Right atrium auricular region (tissue), 2 donors: ENCODE data around the gene CCNG2. TPM values are rescaled to one million over a fixed set of nuclear protein-coding genes. Genes with fewer than 3 reads are reported as not detected.

Experiments used
- DNase-seq: peaks from one replicate; pipeline ENCODE4 v3.0.0-alpha.2; 2019; ENCODE audit warnings: low spot score
- H3K27ac ChIP-seq, 2 donors: fragments of 200-600 bp; sonication (generic); 1 replicate in 1 of 2; 2 replicates in 1 of 2; pipeline ENCODE4 v1.5.1; 2016 to 2019
- H3K27me3 ChIP-seq, 2 donors: fragments of 200-600 bp; sonication (generic); one replicate each; pipeline versions ENCODE4 v1.5.1 to v1.6.0; 2017 to 2019
- H3K36me3 ChIP-seq: fragments of 200-600 bp; sonication (generic); one replicate; pipeline ENCODE4 v1.5.1; 2016
- H3K4me1 ChIP-seq, 2 donors: fragments of 200-600 bp; sonication (generic); one replicate each; pipeline versions ENCODE4 v1.5.1 to v1.6.0; 2017 to 2019
- H3K4me3 ChIP-seq, 2 donors: fragments of 200-600 bp; sonication (generic); 1 replicate in 1 of 2; 2 replicates in 1 of 2; pipeline ENCODE4 v1.5.1; 2017 to 2019; ENCODE audit warnings: mild to moderate bottlenecking in 1 of 2, moderate library complexity in 1 of 2
- H3K9me3 ChIP-seq, 2 donors: fragments of 200-600 bp; sonication (generic); one replicate each; pipeline ENCODE4 v1.5.1; 2019
- CTCF ChIP-seq, 2 donors: fragments of 200-600 bp; sonication (generic); IDR thresholded peaks; one replicate each; pipeline ENCODE4 v1.5.1; 2019; ENCODE audit warnings: antibody characterized with exemption in 2 of 2
- total RNA-seq, 2 donors: library from RNA; depleted of rRNA; stranded (reverse); fragments of >200 nt; gene quantifications; one replicate each; pipeline ENCODE4 v1.1.0, GENCODE V29; 2016

The CCNG2 gene
- total RNA-seq, 2 donors from 2014 or later = 6.2 to 7.8 TPM

DNA sequence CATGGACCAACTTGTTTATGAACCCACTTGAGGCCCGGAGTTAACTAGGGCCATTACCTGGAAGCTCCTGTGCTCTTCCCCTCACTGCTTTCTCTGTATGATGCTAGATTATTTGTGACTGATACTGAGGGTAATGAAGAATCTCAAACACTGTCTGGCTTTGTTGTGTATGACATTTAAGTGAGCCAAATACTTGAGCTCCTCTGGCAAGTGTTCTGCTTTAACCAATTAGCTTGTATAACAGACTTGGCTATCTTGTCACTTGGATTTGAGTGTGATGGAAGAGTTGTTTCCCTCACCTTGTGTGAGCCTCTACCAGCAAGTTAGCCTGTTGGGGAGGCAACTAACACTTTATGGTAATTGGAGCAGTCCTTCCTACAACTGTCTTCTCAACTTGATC is 42.7 kb downstream of the CCNG2 start:
- no peak for DNase-seq
- no peaks in the 10 kb centered on the region for H3K27me3 ChIP-seq
- no peak overlapping the region for H3K4me3 ChIP-seq
- no peak overlapping the region for H3K27ac ChIP-seq
- H3K36me3 ChIP-seq = no peaks in the 10 kb centered on the region
- no peak for TF ChIP-seq CTCF (IDR thresholded peaks at IDR 0.05)
- H3K4me1 ChIP-seq = no peaks in the 10 kb centered on the region
- no peaks in the 10 kb centered on the region for H3K9me3 ChIP-seq

- Histone ChIP-seq H3K9me3 (no peaks in the 10 kb centered on the region), H3K4me1 (no peaks in the 10 kb centered on the region), H3K36me3 (no peaks in the 10 kb centered on the region), H3K27ac (no peak overlapping the region), H3K4me3 (no peak overlapping the region), H3K27me3 (no peaks in the 10 kb centered on the region)
- no peak for DNase-seq
- no peak for TF ChIP-seq CTCF (IDR thresholded peaks at IDR 0.05)
Observed at GRCh38 chr4:77201343-77201742, 44.3 kb downstream of the CCNG2 start.

GRCh38 chr4:77201857-77202256 is 44.9 kb downstream of the CCNG2 start:
- Histone ChIP-seq H3K4me3 (no peak overlapping the region), H3K36me3 (no peaks in the 10 kb centered on the region), H3K27ac (no peak overlapping the region), H3K9me3 (no peaks in the 10 kb centered on the region), H3K27me3 (no peaks in the 10 kb centered on the region), H3K4me1 (no peaks in the 10 kb centered on the region)
- no peak for DNase-seq
- TF ChIP-seq CTCF (IDR thresholded peaks at IDR 0.05) = no peak

DNA sequence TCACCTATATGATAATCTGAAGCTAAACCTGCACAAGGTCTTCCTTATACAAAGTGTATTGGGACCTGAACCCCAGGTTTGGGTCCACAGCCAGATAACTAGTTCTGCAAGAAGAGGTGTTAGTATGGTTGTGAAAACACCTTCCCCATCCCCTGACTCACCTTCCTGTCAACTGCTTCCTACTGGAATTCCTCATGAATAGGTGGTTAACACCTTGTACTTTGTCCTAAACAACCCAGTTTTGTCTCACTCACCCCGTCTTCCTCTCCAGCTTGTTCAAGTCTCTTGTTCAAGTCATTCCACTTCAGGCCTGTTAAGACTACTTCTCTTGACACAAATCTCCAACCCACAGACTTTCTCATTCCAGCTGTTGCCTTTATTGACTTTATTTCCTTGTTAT is 45.5 kb downstream of the CCNG2 start:
- no peak for TF ChIP-seq CTCF (IDR thresholded peaks at IDR 0.05)
- H3K4me1 ChIP-seq = no peaks in the 10 kb centered on the region
- no peaks in the 10 kb centered on the region for H3K27me3 ChIP-seq
- no peaks in the 10 kb centered on the region for H3K9me3 ChIP-seq
- H3K36me3 ChIP-seq = no peaks in the 10 kb centered on the region
- H3K4me3 ChIP-seq = no peak overlapping the region
- H3K27ac ChIP-seq = no peak overlapping the region
- DNase-seq = no peak

- H3K9me3 ChIP-seq = no peaks in the 10 kb centered on the region
- H3K4me1 ChIP-seq = no peaks in the 10 kb centered on the region
- no peak overlapping the region for H3K27ac ChIP-seq
- peak; percentile 63 for DNase-seq
- TF ChIP-seq CTCF (IDR thresholded peaks at IDR 0.05) = peak; percentile 59 to 80
- no peak overlapping the region for H3K4me3 ChIP-seq
- H3K36me3 ChIP-seq = no peaks in the 10 kb centered on the region
- H3K27me3 ChIP-seq = no peaks in the 10 kb centered on the region
Observed at GRCh38 chr4:77203380-77204197, 46.6 kb downstream of the CCNG2 start.

- Histone ChIP-seq H3K27me3 (no peaks in the 10 kb centered on the region), H3K9me3 (no peaks in the 10 kb centered on the region), H3K36me3 (no peaks in the 10 kb centered on the region), H3K27ac (no peak overlapping the region), H3K4me3 (no peak overlapping the region), H3K4me1 (no peaks in the 10 kb centered on the region)
- no peak for DNase-seq
- no peak for TF ChIP-seq CTCF (IDR thresholded peaks at IDR 0.05)
Observed at GRCh38 chr4:77204621-77205020, 47.6 kb downstream of the CCNG2 start.
